PC-3 (cell line): ENCODE data around the gene CDKN1B. TPM values are rescaled to one million over a fixed set of nuclear protein-coding genes. Genes with fewer than 3 reads are reported as not detected.

ENCODE experiments used
- ATAC-seq: fragments of 200-7000 bp; cut with Tn5 transposase; 2 replicates; pipeline ENCODE4 v1.9.1; 2020; ENCODE audit warnings: mild to moderate bottlenecking, moderate library complexity
- BruUV-seq: library from RNA; stranded (reverse); fragments of 400-500 nt; replicated peaks from 2 replicates; lab custom pipeline; 2021; lab: Mats Ljungman, UMichigan
- CTCF ChIA-PET: fragments of 300-600 bp; sonication (Branson Sonifier 250); formaldehyde crosslinking; loops from one replicate; lab custom pipeline; 2022; ENCODE audit warnings: antibody characterized with exemption; lab: Charles Lee
- POLR2A ChIA-PET: fragments of 300-600 bp; sonication (Branson Sonifier 250); formaldehyde crosslinking; loops from one replicate; lab custom pipeline; 2022; ENCODE audit warnings: antibody characterized with exemption; ENCODE audit not compliant: unreplicated experiment; lab: Charles Lee
- DNase-seq: peaks from one replicate; pipeline ENCODE4 v3.0.0-alpha.2; 2015
- H2AFZ ChIP-seq: fragments of 300-600 bp; sonication (generic); 2 replicates; pipeline ENCODE4 v1.6.0; 2016; ENCODE audit warnings: antibody characterized with exemption, low read length
- H3F3A ChIP-seq: fragments of 300-600 bp; sonication (generic); one replicate; pipeline ENCODE4 v1.6.0; 2017; ENCODE audit warnings: antibody characterized with exemption, low read length, control low read depth, mild to moderate bottlenecking; ENCODE audit not compliant: unreplicated experiment
- H3K27ac ChIP-seq: fragments of 300-600 bp; sonication (generic); 2 replicates; pipeline ENCODE4 v1.5.1; 2016; ENCODE audit warnings: mild to moderate bottlenecking, low read length
- H3K27me3 ChIP-seq: fragments of 300-600 bp; sonication (generic); 2 replicates; pipeline ENCODE4 v1.6.1; 2016; ENCODE audit warnings: low read length, mixed read lengths
- H3K36me3 ChIP-seq: fragments of 300-600 bp; sonication (generic); 2 replicates; pipeline ENCODE4 v1.6.1; 2016; ENCODE audit warnings: low read depth, mixed run types, low read length, mixed read lengths
- H3K4me1 ChIP-seq: fragments of 300-600 bp; sonication (generic); 2 replicates; pipeline ENCODE4 v1.5.1; 2016; ENCODE audit warnings: low read length; ENCODE audit not compliant: insufficient read depth
- H3K4me2 ChIP-seq: fragments of 300-600 bp; sonication (generic); 2 replicates; pipeline ENCODE4 v1.6.0; 2016; ENCODE audit warnings: low read length
- H3K4me3 ChIP-seq: fragments of 300-600 bp; sonication (generic); 2 replicates; pipeline ENCODE4 v1.5.1; 2016; ENCODE audit warnings: mild to moderate bottlenecking, low read length, mixed read lengths
- H3K79me2 ChIP-seq: fragments of 300-600 bp; sonication (generic); 2 replicates; pipeline ENCODE4 v1.6.1; 2017; ENCODE audit warnings: low read length, mixed read lengths
- H3K9ac ChIP-seq: fragments of 300-600 bp; sonication (generic); 2 replicates; pipeline ENCODE4 v1.6.0; 2016; ENCODE audit warnings: mild to moderate bottlenecking, low read length
- H3K9me2 ChIP-seq: fragments of 300-600 bp; sonication (generic); replicated peaks from 2 replicates; pipeline ENCODE4 v1.6.1; 2016; ENCODE audit warnings: mixed run types, low read length, mixed read lengths
- H3K9me3 ChIP-seq: fragments of 300-600 bp; sonication (generic); 2 replicates; pipeline ENCODE4 v1.6.1; 2016; ENCODE audit warnings: low read length, mixed read lengths
- H4K20me1 ChIP-seq: fragments of 300-600 bp; sonication (generic); 2 replicates; pipeline ENCODE4 v1.6.1; 2016; ENCODE audit warnings: low read length, mixed read lengths
- CTCF ChIP-seq: fragments of 300-600 bp; sonication (generic); conservative IDR thresholded peaks from 2 replicates; pipeline ENCODE4 v1.5.1; 2017; ENCODE audit warnings: antibody characterized with exemption, low read depth, mild to moderate bottlenecking, low read length
- EZH2 ChIP-seq: fragments of 300-600 bp; sonication (generic); IDR thresholded peaks from one replicate; pipeline ENCODE4 v1.6.1; 2017; ENCODE audit warnings: antibody characterized with exemption, mild to moderate bottlenecking, low read length; ENCODE audit not compliant: unreplicated experiment
- EZH2phosphoT487 ChIP-seq: fragments of 300-600 bp; sonication (generic); IDR thresholded peaks from 2 replicates; pipeline ENCODE4 v1.6.1; 2018; ENCODE audit warnings: mild to moderate bottlenecking, antibody characterized with exemption, low read length, borderline replicate concordance
- intact Hi-C: fragments of 100-400 bp; cut with micrococcal nuclease; formaldehyde crosslinking; loops from 2 replicates; pipeline ENCODE4 v1.9.0; 2023
- total RNA-seq: library from RNA; depleted of rRNA; stranded (reverse); fragments of >200 nt; gene quantifications from 2 replicates; pipeline ENCODE4 v1.2.3, GENCODE V29; 2014

CDKN1B gene
- total RNA-seq, 1 experiment from 2014 or later: 29.2 TPM

GRCh38 chr12:12717586-12718380, 615 bp downstream of the CDKN1B start:
- Histone ChIP-seq H3K36me3 (peaks cover 21% of the 10 kb centered on the region), H3K4me2 (peak overlapping the region; percentile 88), H3K27ac (peak overlapping the region; percentile 97), H3K4me1 (peaks cover 55% of the 10 kb centered on the region), H3K4me3 (peak overlapping the region; percentile 94), H3K9ac (peak overlapping the region; percentile 99), H3F3A (peaks cover 5% of the 10 kb centered on the region), H2AFZ (peak overlapping the region; percentile 29; the same call in 1 of the 2 replicates), H3K79me2 (peaks cover 66% of the 10 kb centered on the region), H3K9me3 (no peaks in the 10 kb centered on the region), H4K20me1 (peaks cover 9% of the 10 kb centered on the region; the same call in 1 of the 2 replicates), H3K9me2 (no peaks in the 10 kb centered on the region), H3K27me3 (no peaks in the 10 kb centered on the region)
- no peak for TF ChIP-seq CTCF
- TF ChIP-seq EZH2phosphoT487: no peak
- TF ChIP-seq EZH2: no peak
- ChIA-PET POLR2A (interaction anchor here (0.5 to 0.6 kb wide), 2 partner anchors 18 to 120 kb away, joined by 3 to 5 read pairs; no protein-coding TSS in a partner anchor), CTCF (no interaction called here)
- BruUV-seq: TSS peak; percentile 40
- ATAC-seq: no peak
- intact Hi-C loops: loop anchor here (1.0 kb wide), 1 partner anchor 8 kb away; no protein-coding TSS in a partner anchor
- DNase-seq: peak; percentile 25

GRCh38 chr12:12718381-12718759, 1.2 kb downstream of the CDKN1B start:
- DNase-seq (no peak), ATAC-seq (no peak)
- no TSS peak for BruUV-seq
- Histone ChIP-seq H3K4me1 (peaks cover 54% of the 10 kb centered on the region), H3K27me3 (no peaks in the 10 kb centered on the region), H4K20me1 (peaks cover 9% of the 10 kb centered on the region; the same call in 1 of the 2 replicates), H3F3A (peaks cover 5% of the 10 kb centered on the region), H3K4me2 (peak overlapping the region; percentile 88), H3K36me3 (peaks cover 21% of the 10 kb centered on the region), H3K9ac (peak overlapping the region; percentile 99), H3K9me2 (no peaks in the 10 kb centered on the region), H2AFZ (no peak overlapping the region), H3K79me2 (peaks cover 72% of the 10 kb centered on the region), H3K4me3 (peak overlapping the region; percentile 94), H3K9me3 (no peaks in the 10 kb centered on the region), H3K27ac (peak overlapping the region; percentile 97)
- ChIA-PET POLR2A (interaction anchor here (0.5 kb wide), 1 partner anchor 119 kb away, joined by 5 read pairs; no protein-coding TSS in a partner anchor), CTCF (no interaction called here)
- intact Hi-C loops: no loop called here
- no peak for TF ChIP-seq EZH2
- no peak for TF ChIP-seq EZH2phosphoT487
- no peak for TF ChIP-seq CTCF

- Histone ChIP-seq H3K36me3 (peaks cover 21% of the 10 kb centered on the region), H3K9me2 (no peaks in the 10 kb centered on the region), H3K27me3 (no peaks in the 10 kb centered on the region), H3K9ac (peak overlapping the region; percentile 99), H3F3A (peaks cover 5% of the 10 kb centered on the region), H3K4me1 (peaks cover 49% of the 10 kb centered on the region), H3K4me3 (peak overlapping the region; percentile 94), H3K27ac (peak overlapping the region; percentile 97), H4K20me1 (peaks cover 9% of the 10 kb centered on the region; the same call in 1 of the 2 replicates), H3K79me2 (peaks cover 77% of the 10 kb centered on the region), H3K4me2 (peak overlapping the region; percentile 88), H2AFZ (no peak overlapping the region), H3K9me3 (no peaks in the 10 kb centered on the region)
- CTCF ChIA-PET: no interaction called here
- DNase-seq (peak; percentile 10), ATAC-seq (no peak)
- POLR2A ChIA-PET: interaction anchor here (0.7 kb wide), 1 partner anchor 11 kb away, joined by 4 read pairs; no protein-coding TSS in a partner anchor
- BruUV-seq: no TSS peak
- TF ChIP-seq CTCF (no peak), EZH2 (no peak), EZH2phosphoT487 (no peak)
- intact Hi-C loops: no loop called here
Observed at GRCh38 chr12:12718853-12719252, 1.7 kb downstream of the CDKN1B start.
